HG03280 (cell line): ENCODE measurements around the gene TMEM170B.
A peak's percentile ranks its signal among the peaks of the same experiment; 100 is the strongest.

Experiments used
- ATAC-seq: cut with Tn5 transposase; IDR thresholded peaks from one replicate; pipeline ENCODE4 v1.9.1; 2021; ENCODE audit warnings: mild to moderate bottlenecking, moderate library complexity; ENCODE audit not compliant: unreplicated experiment

TMEM170B gene, protein sequence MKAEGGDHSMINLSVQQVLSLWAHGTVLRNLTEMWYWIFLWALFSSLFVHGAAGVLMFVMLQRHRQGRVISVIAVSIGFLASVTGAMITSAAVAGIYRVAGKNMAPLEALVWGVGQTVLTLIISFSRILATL

DNA sequence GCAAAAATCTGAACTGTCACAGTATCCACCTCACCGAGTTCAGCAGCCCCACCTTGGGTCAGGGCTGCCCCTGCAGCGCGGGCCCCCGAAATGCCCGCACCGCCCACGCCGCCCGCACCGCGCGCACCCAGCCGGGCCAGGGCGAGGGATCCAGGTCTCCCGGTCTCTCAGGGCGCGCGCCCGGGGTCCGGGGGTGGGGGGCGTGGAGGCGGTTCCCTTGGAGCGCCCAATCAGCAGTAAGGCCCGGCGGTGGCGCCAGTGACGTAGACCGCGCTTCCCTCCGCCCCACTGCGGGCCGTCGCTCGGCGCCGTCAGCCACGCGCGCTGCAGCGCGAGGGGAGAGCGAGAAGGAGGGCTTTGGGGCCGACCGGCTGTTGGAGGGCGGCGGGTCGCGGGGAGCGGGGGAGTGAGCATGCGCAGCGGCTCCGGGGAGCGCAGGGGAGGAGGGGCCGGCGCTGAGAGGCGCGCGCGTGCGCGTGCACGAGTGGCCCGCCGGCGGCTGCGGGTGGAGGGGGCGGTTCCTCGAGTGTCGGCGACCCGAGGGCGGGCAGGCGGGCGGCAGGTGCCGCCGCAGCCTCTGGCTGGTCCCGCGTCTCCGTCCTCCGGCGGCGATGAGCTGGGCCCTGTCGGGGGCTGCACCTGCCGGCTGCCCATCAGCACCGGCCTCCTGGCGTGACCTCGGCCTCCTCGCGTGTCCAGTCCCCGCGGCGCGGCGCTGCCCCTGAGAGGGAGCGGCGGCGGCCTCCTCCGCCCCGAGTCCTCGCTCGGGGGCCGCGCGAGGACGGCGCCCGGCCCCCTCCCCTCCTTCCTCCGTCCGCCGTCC lies at the start of gene TMEM170B:
TSS of gene TMEM170B (plus strand) at position 521 of the 823 bp plus-strand sequence. CDS start 529 bp downstream, outside the sequence.
- peak; percentile 96 for ATAC-seq

- ATAC-seq = no peak
Measured at GRCh38 chr6:11490996-11491395, 46.6 kb upstream of the TMEM170B start.

DNA sequence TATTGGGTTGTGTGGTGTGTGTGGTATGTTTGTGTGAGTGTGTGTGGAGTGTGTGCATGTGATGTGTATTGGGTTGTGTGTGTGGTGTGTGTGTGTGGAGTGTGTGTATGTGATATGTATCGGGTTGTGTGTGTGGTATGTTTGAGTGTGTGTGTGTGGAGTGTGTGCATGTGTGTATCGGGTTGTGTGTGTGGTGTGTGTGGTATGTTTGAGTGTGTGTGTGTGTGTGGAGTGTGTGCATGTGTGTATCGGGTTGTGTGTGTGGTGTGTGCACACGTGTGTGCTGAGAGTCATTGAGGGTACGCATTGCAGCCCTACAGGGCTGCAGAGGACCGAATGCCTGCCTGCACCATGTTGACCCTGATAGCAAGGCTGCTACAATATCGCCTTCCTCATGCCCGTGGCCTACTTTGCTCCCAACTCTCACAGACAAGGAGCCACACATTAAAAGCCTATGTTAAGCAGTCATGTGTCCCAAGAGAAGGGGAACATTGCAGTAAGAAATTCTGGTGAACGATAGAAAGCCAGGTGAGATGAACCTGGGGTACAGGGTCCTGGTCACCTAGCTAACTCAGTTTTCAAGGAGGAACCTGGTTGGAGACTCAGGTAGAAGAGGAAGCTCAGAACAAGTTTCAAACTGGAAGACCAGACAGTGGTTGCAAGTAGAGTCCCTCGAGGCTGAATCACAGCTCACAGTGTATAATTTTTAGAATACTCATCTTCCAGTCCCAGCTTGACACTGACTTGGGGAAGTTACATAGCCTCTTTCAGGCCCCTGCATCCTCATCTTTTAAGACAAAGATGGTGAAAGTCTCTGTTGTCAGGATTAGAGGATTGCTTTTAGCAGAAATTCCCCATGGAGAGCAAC lies 45.7 kb upstream of the TMEM170B start:
- no peak for ATAC-seq

- no peak for ATAC-seq
Measured at GRCh38 chr6:11492464-11493290, 44.9 kb upstream of the TMEM170B start.

- no peak for ATAC-seq
Measured at GRCh38 chr6:11493974-11494373, 43.6 kb upstream of the TMEM170B start.

DNA sequence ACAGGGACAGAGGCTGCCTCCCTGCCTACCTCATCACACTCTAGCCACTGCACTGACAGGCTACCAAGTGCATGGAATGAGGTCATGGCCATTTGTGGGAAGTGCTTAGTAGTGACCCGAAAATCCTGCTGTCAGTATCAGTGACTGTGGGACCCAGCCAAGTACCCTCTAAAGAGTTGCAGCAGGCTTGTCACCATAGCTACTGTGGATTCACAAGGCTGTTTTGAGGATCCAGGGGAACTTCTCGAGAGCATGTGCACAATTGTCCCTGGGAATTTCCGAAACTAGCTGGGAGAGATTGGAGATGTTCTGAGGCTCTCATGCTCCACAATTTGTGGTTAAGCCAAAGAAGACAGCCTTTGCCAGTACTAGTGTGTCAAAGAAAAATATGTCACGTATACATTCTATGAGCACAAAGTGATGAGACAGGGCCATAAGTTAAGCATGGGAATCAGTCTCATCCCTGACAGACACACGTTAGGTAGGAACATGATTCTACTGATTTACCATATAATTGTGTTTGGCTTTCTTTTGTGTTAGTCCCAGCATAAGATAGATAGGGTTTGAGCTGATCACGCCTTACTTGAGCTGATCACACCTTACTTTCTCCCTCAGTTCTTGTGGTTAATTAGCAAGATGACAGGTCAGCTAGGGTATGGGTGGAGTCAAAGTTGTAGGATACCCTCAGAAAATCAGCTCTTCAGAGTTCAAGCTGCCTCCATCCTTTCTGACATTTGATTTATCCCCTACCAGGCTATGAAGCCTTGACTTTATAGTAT lies 42.6 kb upstream of the TMEM170B start:
- ATAC-seq = no peak

- ATAC-seq = no peak
Measured at GRCh38 chr6:11495565-11496145, 41.9 kb upstream of the TMEM170B start.

DNA sequence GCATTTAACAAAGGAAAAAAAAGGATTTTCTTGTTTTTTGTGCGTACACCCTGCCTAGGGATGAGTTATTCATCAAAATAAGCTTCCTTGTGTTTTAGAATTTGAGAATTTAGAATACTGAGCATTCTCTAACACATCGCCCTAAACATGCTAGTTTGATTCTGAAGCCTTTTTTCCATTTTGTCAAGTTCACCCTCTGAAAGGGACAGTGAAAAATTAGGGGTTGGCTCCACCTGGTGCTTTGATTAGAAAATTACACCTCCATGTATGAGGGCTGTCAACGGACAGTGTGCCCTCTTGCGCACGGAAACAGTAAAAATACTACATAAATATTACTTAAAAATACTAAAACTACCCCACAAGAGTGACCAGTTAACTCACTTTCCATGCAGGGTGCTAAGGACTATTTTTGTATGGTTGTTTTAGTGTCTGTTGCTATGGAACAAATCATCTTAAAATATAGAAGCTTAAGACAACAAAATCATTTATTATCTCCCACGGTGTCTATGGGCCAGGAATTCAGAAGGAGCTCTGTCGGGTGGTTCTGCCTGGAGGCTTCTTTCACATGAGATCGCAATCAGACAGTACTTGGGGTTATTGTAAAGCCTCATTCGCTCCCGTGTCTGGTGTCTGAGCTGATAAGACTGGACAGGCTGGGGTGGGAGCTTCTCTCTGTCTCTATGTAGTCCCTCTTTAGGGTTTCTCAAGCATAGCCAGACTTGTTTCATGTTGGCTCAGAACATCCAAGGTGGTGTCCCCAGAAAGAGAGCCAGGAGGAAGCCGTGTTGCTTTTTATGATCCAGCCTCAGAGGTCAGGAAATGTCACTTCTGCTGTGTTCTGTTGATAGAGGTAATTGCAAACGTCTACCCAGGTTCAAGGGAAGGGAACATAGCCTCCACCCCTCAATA lies 41.1 kb upstream of the TMEM170B start:
- peak; percentile 70 for ATAC-seq

GRCh38 chr6:11497107-11497506 lies 40.4 kb upstream of the TMEM170B start:
- no peak for ATAC-seq

DNA sequence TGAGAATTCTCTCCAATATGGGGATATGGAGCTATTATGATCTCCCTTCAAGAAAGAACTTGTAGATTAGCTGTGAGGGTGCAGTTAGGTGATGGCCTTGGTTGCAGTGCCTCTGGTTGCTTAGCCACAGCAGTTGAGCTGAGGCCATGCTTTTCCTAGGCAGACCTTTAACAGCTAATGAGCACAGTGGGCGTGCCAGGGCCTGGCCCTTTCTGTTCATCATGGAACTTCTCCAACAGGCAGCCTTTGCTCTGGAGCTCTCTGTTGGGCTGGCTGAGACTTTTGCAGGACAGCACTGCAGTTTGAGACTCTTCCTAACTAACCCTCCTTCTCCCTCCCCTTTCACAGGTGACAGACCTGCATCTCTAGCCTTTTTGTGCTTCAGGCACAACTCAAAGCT lies 39.7 kb upstream of the TMEM170B start:
- no peak for ATAC-seq

- ATAC-seq = no peak
Measured at GRCh38 chr6:11500008-11500407, 37.5 kb upstream of the TMEM170B start.

DNA sequence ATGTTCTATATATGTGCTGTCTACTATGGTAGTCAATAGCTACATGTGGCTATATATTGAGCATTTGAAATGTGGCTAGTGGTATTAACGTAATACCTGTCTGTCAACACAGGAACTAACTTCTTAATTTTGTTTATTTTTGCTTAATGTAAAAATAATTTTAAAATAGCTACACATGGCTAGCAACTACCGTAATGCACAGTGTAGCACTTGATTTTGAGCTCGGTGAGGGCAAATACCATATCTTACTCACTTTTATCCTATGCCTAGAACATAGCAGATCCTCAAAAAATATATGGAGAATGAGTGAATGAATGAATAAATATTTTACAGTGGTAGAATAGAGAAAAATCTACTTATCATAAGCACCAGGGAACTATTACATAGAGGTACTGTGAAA lies 28.1 kb upstream of the TMEM170B start:
- no peak for ATAC-seq

DNA sequence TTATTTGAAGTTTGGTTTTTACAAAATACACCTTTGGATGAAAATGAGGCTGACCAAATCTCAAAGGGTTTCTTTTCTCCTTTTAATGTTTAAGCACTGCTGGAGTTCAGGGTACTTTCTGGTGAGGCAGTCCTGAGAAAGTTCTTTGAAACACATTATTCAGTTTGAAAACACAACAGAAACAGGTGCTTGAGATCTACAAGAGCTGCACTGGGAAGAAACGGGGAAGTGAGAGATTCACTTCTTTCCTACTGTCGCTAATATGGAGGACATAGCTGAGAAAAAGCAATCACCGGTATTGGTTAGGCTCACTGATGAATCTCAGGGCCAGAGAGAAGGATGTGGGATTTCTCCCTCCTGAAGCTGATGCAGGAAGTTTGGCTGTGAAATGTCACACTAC lies 22.9 kb upstream of the TMEM170B start:
- ATAC-seq = peak; percentile 90

DNA sequence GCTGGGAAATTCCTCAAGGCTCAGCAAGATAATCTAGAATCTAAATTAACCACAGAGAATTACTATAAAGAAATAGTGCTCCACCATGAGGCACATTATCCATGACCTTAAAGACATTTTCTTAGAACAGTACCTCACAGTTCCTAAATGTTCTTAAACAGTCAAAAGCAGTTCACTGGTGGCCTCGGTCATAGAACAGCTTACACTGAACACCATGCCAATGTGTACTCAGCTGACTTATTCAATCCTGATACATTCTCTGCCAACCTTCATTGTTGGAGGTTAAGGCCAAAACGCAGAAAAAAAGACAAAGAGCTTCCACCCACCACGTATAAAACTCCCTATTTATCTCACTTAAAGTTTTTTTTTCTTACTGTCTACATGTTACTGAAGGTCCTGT lies 21.8 kb upstream of the TMEM170B start:
- ATAC-seq = no peak

GRCh38 chr6:11522812-11523605 lies 14.5 kb upstream of the TMEM170B start:
- no peak for ATAC-seq

DNA sequence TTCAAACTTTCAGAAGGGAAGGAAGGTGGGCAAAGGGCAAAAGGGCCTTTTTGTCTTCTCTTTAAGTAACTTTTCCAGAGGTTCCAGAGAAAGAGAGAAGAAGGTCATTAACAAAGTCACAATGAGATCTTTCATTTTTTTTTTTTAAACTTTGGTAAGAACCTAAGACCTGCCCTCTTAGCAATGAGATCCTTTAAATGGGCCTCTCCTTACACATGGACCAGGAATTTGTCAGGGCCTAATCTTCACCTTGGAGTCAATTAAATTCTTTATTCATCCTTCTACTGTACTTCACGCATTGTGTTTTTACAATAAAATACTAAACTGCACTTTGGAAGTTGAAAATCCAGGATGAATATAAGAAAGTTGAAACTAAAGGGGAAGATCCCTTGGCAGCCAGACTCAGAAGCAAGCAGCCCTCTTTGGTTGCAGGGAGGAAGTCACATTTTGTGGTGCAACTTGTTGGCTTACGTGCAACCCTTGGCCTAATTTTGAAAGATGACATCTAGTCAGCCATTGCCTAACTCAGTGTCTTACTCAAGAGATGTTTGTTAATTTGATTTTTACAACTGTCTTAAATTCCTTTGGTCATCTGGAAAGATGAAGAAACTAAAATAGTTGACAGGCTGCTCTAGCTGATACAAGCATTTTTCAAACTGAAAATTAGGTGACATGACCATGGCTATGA lies 11.9 kb upstream of the TMEM170B start:
- no peak for ATAC-seq

GRCh38 chr6:11526156-11526505 lies 11.4 kb upstream of the TMEM170B start:
- no peak for ATAC-seq
